H1 (cell line): ENCODE results near the gene PTPRE.

Experiments
- CHD1 ChIP-seq: IDR thresholded peaks from 2 replicates; pipeline ENCODE4 v1.6.1; 2012; ENCODE audit warnings: low read depth, low read length, improper control_type of control experiment
- EP300 ChIP-seq, 2 experiments: IDR thresholded peaks; 1 replicate in 1 of 2; 2 replicates in 1 of 2; pipeline ENCODE4 v1.6.1; 2011 to 2012; ENCODE audit warnings: low read depth in 2 of 2, low read length in 2 of 2, mild to moderate bottlenecking in 2 of 2, borderline replicate concordance in 1 of 2, inconsistent platforms in 1 of 2, moderate library complexity in 1 of 2
- NANOG ChIP-seq: IDR thresholded peaks from 2 replicates; pipeline ENCODE4 v1.6.1; 2011; ENCODE audit warnings: low read length, low read depth, mild to moderate bottlenecking, inconsistent platforms; ENCODE audit not compliant: insufficient read depth, poor library complexity, severe bottlenecking
- SIN3A ChIP-seq, 2 experiments: IDR thresholded peaks in 1 of 2; conservative IDR thresholded peaks in 1 of 2; 2 replicates each; pipeline ENCODE4 v1.6.1; 2011 to 2012; ENCODE audit warnings: low read length in 2 of 2, improper control_type of control experiment in 1 of 2, low read depth in 1 of 2, mild to moderate bottlenecking in 1 of 2
- SIX5 ChIP-seq: IDR thresholded peaks from 2 replicates; pipeline ENCODE4 v1.6.1; 2011; ENCODE audit warnings: mild to moderate bottlenecking, low read depth, low read length

DNA sequence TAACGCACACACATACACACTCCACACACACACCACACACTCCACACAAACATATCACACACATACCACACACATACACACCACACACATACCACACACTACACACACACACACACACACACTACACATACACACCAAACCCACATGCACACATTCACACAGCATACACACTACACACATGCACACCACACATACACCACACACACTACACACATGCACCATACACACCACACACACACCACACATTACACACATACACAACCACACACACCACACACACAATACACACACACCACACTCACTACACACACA, 153.0 kb downstream of the PTPRE start:
- TF ChIP-seq EP300 (IDR thresholded peaks at IDR 0.05; ENCODE audit: borderline replicate concordance in 1 of 2, low read depth in 2 of 2, low read length in 2 of 2) (no peak), SIN3A (conservative IDR thresholded peaks at IDR 0.05 in 1 of 2, IDR thresholded peaks at IDR 0.05 in 1 of 2; ENCODE audit: low read depth in 1 of 2, low read length in 2 of 2) (no peak), SIX5 (no peak), NANOG (no peak), CHD1 (no peak)
